K562 (cell line): ENCODE results near the gene SPTBN5. TPM values are rescaled to one million over a fixed set of nuclear protein-coding genes. Genes with fewer than 3 reads are reported as not detected.

ENCODE experiments used
- ATAC-seq: fragments of 200-7000 bp; cut with Tn5 transposase; 3 replicates; pipeline ENCODE4 v1.9.1; 2020; ENCODE audit warnings: moderate library complexity
- BruUV-seq: library from RNA; stranded (reverse); fragments of 400-500 nt; replicated peaks from 2 replicates; lab custom pipeline; 2021; lab: Mats Ljungman, UMichigan
- CTCF ChIA-PET: fragments of 300-600 bp; formaldehyde crosslinking; extraction: SDS; loops from one replicate; lab custom pipeline; 2021; ENCODE audit warnings: low intra/inter-chr PET ratio; lab: Yijun Ruan, JAX
- POLR2A ChIA-PET: fragments of 300-600, 350-650 bp; sonication (Branson Sonifier 250); formaldehyde crosslinking; extraction: SDS; loops from one replicate; lab custom pipeline; 2021; ENCODE audit warnings: antibody characterized with exemption, inconsistent platforms; lab: Yijun Ruan, JAX
- DNase-seq, 4 experiments: peaks; one replicate each; pipeline versions ENCODE4 v3.0.0 to v3.0.0-alpha.2; 2011 to 2018; ENCODE audit warnings: low spot score in 3 of 4, mixed read lengths in 3 of 4; ENCODE audit errors: extremely low read depth in 1 of 4
- FAIRE-seq: peaks from 2 replicates; lab custom pipeline; 2011; peaks lifted over from hg19 to GRCh38; lab: Jason Lieb, UNC
- H2AFZ ChIP-seq: 2 replicates; pipeline ENCODE4 v1.6.0; 2011; ENCODE audit warnings: low read depth, low read length, control low read depth, inconsistent platforms
- H3K27ac ChIP-seq: fragments of 200-600 bp; 3 replicates; pipeline ENCODE4 v1.8.0; 2011; ENCODE audit warnings: low read depth, mild to moderate bottlenecking, control low read depth, inconsistent platforms, low read length, moderate library complexity, mixed read lengths; ENCODE audit errors: extremely low read depth
- H3K27me3 ChIP-seq, 2 experiments: fragments of 300-600 bp in 1 of 2; 2 replicates in 1 of 2; 3 replicates in 1 of 2; pipeline versions ENCODE4 v1.6.0 to v1.8.0; 2011; ENCODE audit warnings: inconsistent platforms in 2 of 2, low read length in 2 of 2, mild to moderate bottlenecking in 1 of 2, mixed read lengths in 1 of 2, moderate library complexity in 1 of 2; ENCODE audit not compliant: control insufficient read depth in 2 of 2, insufficient read depth in 2 of 2
- H3K36me3 ChIP-seq: fragments of 300-600 bp; 3 replicates; pipeline ENCODE4 v1.8.0; 2011; ENCODE audit warnings: mild to moderate bottlenecking, low read length, inconsistent platforms; ENCODE audit not compliant: control insufficient read depth, insufficient read depth
- H3K4me1 ChIP-seq, 2 experiments: fragments of 200-600 bp in 1 of 2; replicated peaks in 1 of 2; 2 replicates in 1 of 2; 3 replicates in 1 of 2; pipeline versions ENCODE4 v1.5.1 to v1.8.0; 2011; ENCODE audit warnings: inconsistent platforms in 2 of 2, low read length in 2 of 2, mild to moderate bottlenecking in 1 of 2, mixed read lengths in 1 of 2, moderate library complexity in 1 of 2; ENCODE audit not compliant: control insufficient read depth in 2 of 2, insufficient read depth in 2 of 2
- H3K4me2 ChIP-seq: 2 replicates; pipeline ENCODE4 v1.6.1; 2011; ENCODE audit warnings: low read length, control low read depth, inconsistent platforms, mixed read lengths; ENCODE audit not compliant: insufficient read depth
- H3K4me3 ChIP-seq: fragments of 200-600 bp; sonication (generic), shearing (Covaris generic); 2 replicates; pipeline ENCODE4 v1.5.1; 2016; ENCODE audit warnings: control low read depth, inconsistent platforms
- H3K79me2 ChIP-seq: fragments of 200-600 bp; 3 replicates; pipeline ENCODE4 v1.8.0; 2011; ENCODE audit warnings: low read length, inconsistent platforms; ENCODE audit not compliant: control insufficient read depth, insufficient read depth
- H3K9ac ChIP-seq, 2 experiments: 2 replicates each; pipeline versions ENCODE4 v1.6.0 to v1.6.1; 2011; ENCODE audit warnings: low read depth in 2 of 2, low read length in 2 of 2, control low read depth in 1 of 2, inconsistent platforms in 1 of 2, mild to moderate bottlenecking in 1 of 2, mixed read lengths in 1 of 2; ENCODE audit not compliant: insufficient read depth in 1 of 2
- H3K9me1 ChIP-seq: one replicate; pipeline ENCODE4 v1.6.0; 2011; ENCODE audit warnings: inconsistent platforms, mild to moderate bottlenecking, low read length, moderate library complexity; ENCODE audit not compliant: control insufficient read depth, insufficient read depth
- H3K9me3 ChIP-seq: replicated peaks from 2 replicates; pipeline ENCODE4 v1.5.1; 2011; ENCODE audit warnings: low read depth, low read length, inconsistent platforms; ENCODE audit not compliant: control insufficient read depth, insufficient read depth
- H4K20me1 ChIP-seq: replicated peaks from 2 replicates; pipeline ENCODE4 v1.6.1; 2011; ENCODE audit warnings: low read length, inconsistent platforms, mixed read lengths; ENCODE audit not compliant: control insufficient read depth, insufficient read depth
- CAMTA2 ChIP-seq: fragments of 250-450 bp; sonication (Bioruptor Pico); conservative IDR thresholded peaks from 2 replicates; pipeline ENCODE4 v1.5.1; 2022
- ELF2 ChIP-seq: fragments of 250-450 bp; sonication (Bioruptor Pico); IDR thresholded peaks from 2 replicates; pipeline ENCODE4 v1.5.0; 2021; ENCODE audit warnings: mild to moderate bottlenecking
- EP400 ChIP-seq: fragments of 450-650 bp; IDR thresholded peaks from 2 replicates; pipeline ENCODE4 v1.6.1; 2017; ENCODE audit warnings: antibody characterized with exemption, mild to moderate bottlenecking, moderate library complexity
- ETS2 ChIP-seq: IDR thresholded peaks from 2 replicates; pipeline ENCODE4 v1.6.1; 2016; ENCODE audit warnings: borderline replicate concordance, missing genetic modification characterization, mild to moderate bottlenecking, moderate library complexity, missing compliant biosample characterization; ENCODE audit not compliant: poor library complexity, severe bottlenecking
- FOXK1 ChIP-seq: sonication (generic); formaldehyde crosslinking; IDR thresholded peaks from 2 replicates; pipeline ENCODE4 v1.8.0; 2022; ENCODE audit warnings: missing genetic modification reagents, mild to moderate bottlenecking, borderline replicate concordance
- HNRNPUL1 ChIP-seq: fragments of 200-400 bp; formaldehyde crosslinking; IDR thresholded peaks from 2 replicates; pipeline ENCODE4 v1.6.1; 2017; ENCODE audit warnings: low read length
- PHF20 ChIP-seq: fragments of 450-650 bp; IDR thresholded peaks from 2 replicates; pipeline ENCODE4 v1.6.1; 2018; ENCODE audit not compliant: partially characterized antibody
- PHF21A ChIP-seq: fragments of 450-650 bp; IDR thresholded peaks from 2 replicates; pipeline ENCODE4 v1.6.1; 2017; ENCODE audit warnings: low read depth, borderline replicate concordance
- RAD51 ChIP-seq: fragments of 450-650 bp; IDR thresholded peaks from 2 replicates; pipeline ENCODE4 v1.7.1; 2016; ENCODE audit warnings: low read depth, mild to moderate bottlenecking, borderline replicate concordance
- SETDB1 ChIP-seq: IDR thresholded peaks from one replicate; pipeline ENCODE4 v1.6.1; 2012; ENCODE audit warnings: low read length, control low read depth, inconsistent platforms
- SIX5 ChIP-seq, 2 experiments: IDR thresholded peaks; 2 replicates each; pipeline ENCODE4 v1.6.1; 2011; ENCODE audit warnings: low read length in 2 of 2, borderline replicate concordance in 1 of 2, low read depth in 1 of 2, mild to moderate bottlenecking in 1 of 2, moderate library complexity in 1 of 2; ENCODE audit not compliant: insufficient read depth in 1 of 2
- TRIM24 ChIP-seq, 2 experiments: fragments of 450-650 bp; IDR thresholded peaks; 2 replicates each; pipeline ENCODE4 v1.6.1; 2016
- TRIM28 ChIP-seq: fragments of 450-650 bp; IDR thresholded peaks from 2 replicates; pipeline ENCODE4 v1.6.1; 2017
- ZEB2 ChIP-seq: fragments of 450-650 bp; IDR thresholded peaks from 2 replicates; pipeline ENCODE4 v1.6.1; 2016
- ZNF165 ChIP-seq: fragments of 250-450 bp; sonication (Bioruptor Pico); IDR thresholded peaks from 2 replicates; pipeline ENCODE4 v1.4.0; 2020; ENCODE audit warnings: borderline replicate concordance
- ZNF23 ChIP-seq: fragments of 250-450 bp; sonication (Bioruptor Pico); IDR thresholded peaks from 2 replicates; pipeline ENCODE4 v1.4.0; 2020; ENCODE audit warnings: mild to moderate bottlenecking
- ZNF3 ChIP-seq: fragments of 250-450 bp; sonication (Bioruptor Pico); IDR thresholded peaks from 2 replicates; pipeline ENCODE4 v1.5.0; 2021; ENCODE audit warnings: mild to moderate bottlenecking, moderate library complexity
- ZNF717 ChIP-seq: fragments of 250-450 bp; sonication (Bioruptor Pico); IDR thresholded peaks from 2 replicates; pipeline ENCODE4 v1.5.0; 2021
- WGBS: fragments of 100-300 bp; shearing (Covaris generic); methylation state at CpG from one replicate; pipeline ENCODE4 v1.1.6; 2016; ENCODE audit warnings: low coverage, mixed read lengths; ENCODE audit not compliant: insufficient coverage; ENCODE audit errors: missing lambda C conversion rate; 5-methylcytosine and 5-hydroxymethylcytosine counted together
- in situ Hi-C: fragments of 300-500 bp; cut with MboI; formaldehyde crosslinking; loops from 4 replicates; pipeline ENCODE4 v1.15.0; 2018; ENCODE audit warnings: inconsistent platforms, mixed read lengths
- intact Hi-C: fragments of 100-400 bp; cut with micrococcal nuclease; formaldehyde crosslinking; loops from 2 replicates; pipeline ENCODE4 v1.14.2; 2022
- polyA plus RNA-seq, 8 experiments: library from polyadenylated mRNA; depleted of rRNA in 4 of 8; stranded (reverse) in 5 of 8; unstranded in 3 of 8; fragments of >200 nt; fragmentation: Nextera tagmentation in 2 of 8; fragmentation: Illumina TruSeq in 1 of 8; extraction: Ambion mirVana in 2 of 8; extraction: Trizol in 1 of 8; gene quantifications; 2 replicates each; pipeline versions ENCODE4 v1.2.1 to v1.2.3, GENCODE V29; 2011 to 2014; ENCODE audit warnings: inconsistent platforms in 1 of 8, missing spikeins in 1 of 8
- total RNA-seq, 7 experiments: library from RNA; depleted of rRNA in 6 of 7; stranded (reverse); fragments of >200 nt in 6 of 7; fragmentation: Illumina TruSeq in 2 of 7; extraction: Trizol in 2 of 7; gene quantifications; 2 replicates each; pipeline versions ENCODE4 v1.2.1 to v1.2.3, GENCODE V29; 2011 to 2021; ENCODE audit warnings: low replicate concordance in 1 of 7
- TF ChIP-seq, protein P1 (sequence below): fragments of 450-650 bp; conservative IDR thresholded peaks from 2 replicates; pipeline ENCODE4 v1.6.1; 2016; ENCODE audit warnings: missing genetic modification characterization, low read depth, mild to moderate bottlenecking, missing compliant biosample characterization, moderate library complexity
- TF ChIP-seq, protein P2 (sequence below): fragments of 450-650 bp; IDR thresholded peaks from 2 replicates; pipeline ENCODE4 v1.6.1; 2017; ENCODE audit warnings: mild to moderate bottlenecking, moderate library complexity
- TF ChIP-seq, protein P3 (sequence below): sonication (generic); formaldehyde crosslinking; IDR thresholded peaks from 2 replicates; pipeline ENCODE4 v1.8.0; 2022; ENCODE audit warnings: mild to moderate bottlenecking, missing genetic modification reagents, borderline replicate concordance

Gene SPTBN5
- total and polyA plus RNA-seq, 9 of the 15 experiments (the other 6 are each of a cell fraction or from before 2014, with no cell fraction given) = 0.02 TPM; not detected in 8

DNA sequence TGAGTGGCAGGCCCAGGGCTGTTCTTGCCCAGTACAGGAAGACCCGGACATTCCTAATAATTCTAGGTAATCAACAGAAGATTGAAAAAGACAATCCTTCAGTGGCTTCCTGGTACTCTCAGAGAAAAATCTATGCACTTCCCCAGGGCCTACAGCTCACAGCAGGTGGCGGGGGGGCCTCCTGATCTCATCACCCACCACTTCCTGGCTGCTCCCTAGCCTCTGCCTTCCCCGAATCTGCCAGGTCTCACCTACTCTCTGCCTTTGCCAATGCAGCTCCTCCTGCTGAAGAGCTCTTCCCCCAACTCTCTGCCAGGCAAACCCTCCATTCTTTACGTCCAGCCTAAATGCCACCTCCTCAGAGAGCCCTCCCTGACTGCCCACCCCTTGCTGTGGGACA, 41.0 kb upstream of the SPTBN5 start (continued):
- TF ChIP-seq, protein P1, sequence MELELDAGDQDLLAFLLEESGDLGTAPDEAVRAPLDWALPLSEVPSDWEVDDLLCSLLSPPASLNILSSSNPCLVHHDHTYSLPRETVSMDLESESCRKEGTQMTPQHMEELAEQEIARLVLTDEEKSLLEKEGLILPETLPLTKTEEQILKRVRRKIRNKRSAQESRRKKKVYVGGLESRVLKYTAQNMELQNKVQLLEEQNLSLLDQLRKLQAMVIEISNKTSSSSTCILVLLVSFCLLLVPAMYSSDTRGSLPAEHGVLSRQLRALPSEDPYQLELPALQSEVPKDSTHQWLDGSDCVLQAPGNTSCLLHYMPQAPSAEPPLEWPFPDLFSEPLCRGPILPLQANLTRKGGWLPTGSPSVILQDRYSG (tag) = no peak
- TF ChIP-seq TRIM24 (IDR thresholded peaks at IDR 0.05) = no peak
- TF ChIP-seq, protein P2, sequence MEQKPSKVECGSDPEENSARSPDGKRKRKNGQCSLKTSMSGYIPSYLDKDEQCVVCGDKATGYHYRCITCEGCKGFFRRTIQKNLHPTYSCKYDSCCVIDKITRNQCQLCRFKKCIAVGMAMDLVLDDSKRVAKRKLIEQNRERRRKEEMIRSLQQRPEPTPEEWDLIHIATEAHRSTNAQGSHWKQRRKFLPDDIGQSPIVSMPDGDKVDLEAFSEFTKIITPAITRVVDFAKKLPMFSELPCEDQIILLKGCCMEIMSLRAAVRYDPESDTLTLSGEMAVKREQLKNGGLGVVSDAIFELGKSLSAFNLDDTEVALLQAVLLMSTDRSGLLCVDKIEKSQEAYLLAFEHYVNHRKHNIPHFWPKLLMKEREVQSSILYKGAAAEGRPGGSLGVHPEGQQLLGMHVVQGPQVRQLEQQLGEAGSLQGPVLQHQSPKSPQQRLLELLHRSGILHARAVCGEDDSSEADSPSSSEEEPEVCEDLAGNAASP = no peak
- TF ChIP-seq ZNF3 (CRISPR knock-in tag) = no peak

DNA sequence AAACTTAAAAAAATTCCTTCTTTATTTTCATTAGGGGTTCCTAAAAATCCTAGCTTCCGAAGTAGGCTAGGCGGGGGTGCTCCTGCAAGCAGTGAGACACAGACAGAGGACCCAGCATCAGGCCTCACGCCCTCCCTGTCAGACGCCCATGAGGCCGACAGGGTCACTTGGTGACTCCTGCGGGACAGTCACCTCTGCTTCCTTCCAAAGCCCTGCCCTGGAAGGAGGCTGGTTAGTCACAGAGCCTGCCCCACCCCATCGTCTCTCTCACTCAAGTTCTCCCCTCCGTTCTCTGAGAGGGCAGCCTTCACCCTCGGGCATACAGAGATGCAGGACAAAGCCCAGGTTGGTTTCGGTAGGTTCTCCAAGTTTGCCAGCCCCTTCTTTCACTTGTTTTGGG, 39.9 kb upstream of the SPTBN5 start:
- BruUV-seq = no TSS peak
- WGBS = 41% methylated on average over 9 of the region's 10 CpGs
- peaks cover 4% of the 10 kb centered on the region; the same call in 2 of the 3 replicates for H3K36me3 ChIP-seq
- H2AFZ ChIP-seq = no peak overlapping the region
- H3K9me3 ChIP-seq = no peaks in the 10 kb centered on the region
- ChIA-PET CTCF (no interaction called here), POLR2A (interaction anchor here (0.6 kb wide), 1 partner anchor 754 kb away, joined by 3 read pairs; no protein-coding TSS in a partner anchor)
- H3K4me2 ChIP-seq = no peak overlapping the region
- no peak for DNase-seq
- no peaks in the 10 kb centered on the region for H3K27me3 ChIP-seq
- H3K4me1 ChIP-seq = peaks cover 3 to 13% of the 10 kb centered on the region in 2 experiments; a peak in 4 of 5 replicates
- peak; percentile 52 for ATAC-seq
- H3K9me1 ChIP-seq = no peaks in the 10 kb centered on the region
- no peaks in the 10 kb centered on the region for H3K79me2 ChIP-seq
- no peaks in the 10 kb centered on the region for H4K20me1 ChIP-seq
- H3K27ac ChIP-seq = no peak overlapping the region
- H3K9ac ChIP-seq = no peak overlapping the region
- intact Hi-C loops (no loop called here), in situ Hi-C loops (no loop called here)
- no peak overlapping the region for H3K4me3 ChIP-seq
- no peak for FAIRE-seq
- TF ChIP-seq HNRNPUL1 (no peak), ZNF165 (CRISPR knock-in tag) (no peak), TRIM28 (no peak), FOXK1 (no peak), ZNF717 (CRISPR knock-in tag) (no peak), PHF20 (no peak), SIX5 (IDR thresholded peaks at IDR 0.05; ENCODE audit: borderline replicate concordance in 1 of 2, insufficient read depth in 1 of 2, low read depth in 1 of 2, low read length in 2 of 2) (no peak), PHF21A (no peak), EP400 (no peak), ELF2 (no peak), RAD51 (no peak), SETDB1 (no peak), ZNF23 (CRISPR knock-in tag) (no peak), CAMTA2 (CRISPR knock-in tag) (no peak), ETS2 (tag) (no peak), ZEB2 (no peak)
- TF ChIP-seq, protein P3, sequence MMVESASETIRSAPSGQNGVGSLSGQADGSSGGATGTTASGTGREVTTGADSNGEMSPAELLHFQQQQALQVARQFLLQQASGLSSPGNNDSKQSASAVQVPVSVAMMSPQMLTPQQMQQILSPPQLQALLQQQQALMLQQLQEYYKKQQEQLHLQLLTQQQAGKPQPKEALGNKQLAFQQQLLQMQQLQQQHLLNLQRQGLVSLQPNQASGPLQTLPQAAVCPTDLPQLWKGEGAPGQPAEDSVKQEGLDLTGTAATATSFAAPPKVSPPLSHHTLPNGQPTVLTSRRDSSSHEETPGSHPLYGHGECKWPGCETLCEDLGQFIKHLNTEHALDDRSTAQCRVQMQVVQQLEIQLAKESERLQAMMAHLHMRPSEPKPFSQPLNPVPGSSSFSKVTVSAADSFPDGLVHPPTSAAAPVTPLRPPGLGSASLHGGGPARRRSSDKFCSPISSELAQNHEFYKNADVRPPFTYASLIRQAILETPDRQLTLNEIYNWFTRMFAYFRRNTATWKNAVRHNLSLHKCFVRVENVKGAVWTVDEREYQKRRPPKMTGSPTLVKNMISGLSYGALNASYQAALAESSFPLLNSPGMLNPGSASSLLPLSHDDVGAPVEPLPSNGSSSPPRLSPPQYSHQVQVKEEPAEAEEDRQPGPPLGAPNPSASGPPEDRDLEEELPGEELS (CRISPR knock-in tag) = no peak
